Colonic mucosa (tissue), 4 donors: ENCODE measurements around the gene FBXO31. TPM values are rescaled to one million over a fixed set of nuclear protein-coding genes. Genes with fewer than 3 reads are reported as not detected.
"Not testable (repeated sequence)": the region's sequence is repeated elsewhere in the genome, so short reads cannot be mapped to it uniquely, and the experiment has no call there.

Experiments
- DNase-seq: peaks from one replicate; pipeline ENCODE4 v3.0.0-alpha.2; 2020
- H3K27ac ChIP-seq: fragments of 200-600 bp; one replicate; pipeline ENCODE4 v1.8.0; 2021
- H3K27me3 ChIP-seq: fragments of 200-600 bp; one replicate; pipeline ENCODE4 v1.8.0; 2021
- H3K36me3 ChIP-seq: fragments of 200-600 bp; one replicate; pipeline ENCODE4 v1.8.0; 2021
- H3K4me1 ChIP-seq: fragments of 200-600 bp; one replicate; pipeline ENCODE4 v1.8.0; 2021; ENCODE audit warnings: mild to moderate bottlenecking
- H3K4me3 ChIP-seq: fragments of 200-600 bp; one replicate; pipeline ENCODE4 v1.8.0; 2021
- H3K9ac ChIP-seq, 2 donors: one replicate each; pipeline ENCODE4 v1.7.0; 2013; ENCODE audit warnings: control low read depth in 2 of 2, low read depth in 2 of 2, low read length in 2 of 2
- H3K9me3 ChIP-seq: fragments of 200-600 bp; one replicate; pipeline ENCODE4 v1.8.0; 2021
- intact Hi-C: fragments of 100-400 bp; cut with DNase I; formaldehyde crosslinking; loops from one replicate; pipeline ENCODE4 v1.14.1; 2022
- total RNA-seq, 2 donors: library from RNA; stranded (reverse); fragmentation: NEBNext Ultra II Directional in 1 of 2; extraction: Animal tissue kit (Norgen Biotek cat#: 25700) in 1 of 2; gene quantifications; one replicate each; pipeline ENCODE4 v1.2.1, GENCODE V29; 2021
- TF ChIP-seq, protein P1 (sequence below): fragments of 200-600 bp; IDR thresholded peaks from one replicate; pipeline ENCODE4 v1.8.0; 2022; ENCODE audit warnings: antibody characterized with exemption, mild to moderate bottlenecking
- donor health status: healthy.
- donor health status: DM: no; HTN: no; CAD: no.
- donor health status: DM: no; HTN: no; CAD: no.

Gene FBXO31
- total RNA-seq, 2 donors from 2014 or later: 35.1 to 52.3 TPM

DNA sequence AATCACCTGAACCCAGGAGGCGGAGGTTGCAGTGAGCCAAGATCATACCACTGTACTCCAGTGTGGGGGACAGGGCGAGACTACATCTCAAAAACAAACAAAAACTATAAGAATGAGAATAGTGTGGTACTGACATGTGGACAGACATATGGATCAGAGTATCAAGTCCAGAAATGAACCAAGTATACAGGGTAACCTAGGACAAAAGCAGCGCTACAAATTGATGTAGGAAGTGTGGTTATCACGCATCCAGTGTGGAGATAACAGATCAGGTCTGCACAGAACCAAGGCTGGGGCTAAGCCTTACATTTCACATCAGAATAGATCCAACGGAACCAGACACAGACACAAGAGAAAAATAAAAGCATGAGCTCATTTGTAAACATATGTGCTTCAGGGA is 43.4 kb downstream of the FBXO31 start:
- Histone ChIP-seq H3K4me1 (no peaks in the 10 kb centered on the region), H3K9ac (no peak overlapping the region), H3K9me3 (no peaks in the 10 kb centered on the region), H3K27me3 (no peaks in the 10 kb centered on the region), H3K27ac (no peak overlapping the region), H3K4me3 (no peak overlapping the region), H3K36me3 (peaks cover 6% of the 10 kb centered on the region)
- DNase-seq: no peak
- intact Hi-C loops: no loop called here
- TF ChIP-seq, protein P1, sequence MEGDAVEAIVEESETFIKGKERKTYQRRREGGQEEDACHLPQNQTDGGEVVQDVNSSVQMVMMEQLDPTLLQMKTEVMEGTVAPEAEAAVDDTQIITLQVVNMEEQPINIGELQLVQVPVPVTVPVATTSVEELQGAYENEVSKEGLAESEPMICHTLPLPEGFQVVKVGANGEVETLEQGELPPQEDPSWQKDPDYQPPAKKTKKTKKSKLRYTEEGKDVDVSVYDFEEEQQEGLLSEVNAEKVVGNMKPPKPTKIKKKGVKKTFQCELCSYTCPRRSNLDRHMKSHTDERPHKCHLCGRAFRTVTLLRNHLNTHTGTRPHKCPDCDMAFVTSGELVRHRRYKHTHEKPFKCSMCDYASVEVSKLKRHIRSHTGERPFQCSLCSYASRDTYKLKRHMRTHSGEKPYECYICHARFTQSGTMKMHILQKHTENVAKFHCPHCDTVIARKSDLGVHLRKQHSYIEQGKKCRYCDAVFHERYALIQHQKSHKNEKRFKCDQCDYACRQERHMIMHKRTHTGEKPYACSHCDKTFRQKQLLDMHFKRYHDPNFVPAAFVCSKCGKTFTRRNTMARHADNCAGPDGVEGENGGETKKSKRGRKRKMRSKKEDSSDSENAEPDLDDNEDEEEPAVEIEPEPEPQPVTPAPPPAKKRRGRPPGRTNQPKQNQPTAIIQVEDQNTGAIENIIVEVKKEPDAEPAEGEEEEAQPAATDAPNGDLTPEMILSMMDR: no peak

GRCh38 chr16:87339724-87340105 is 43.9 kb downstream of the FBXO31 start:
- H3K27me3 ChIP-seq, intact Hi-C loops, H3K9ac ChIP-seq, H3K4me1 ChIP-seq, DNase-seq, H3K4me3 ChIP-seq, H3K27ac ChIP-seq, H3K36me3 ChIP-seq, H3K9me3 ChIP-seq: not testable (repeated sequence)

GRCh38 chr16:87339086-87339723 is 44.4 kb downstream of the FBXO31 start:
- Histone ChIP-seq H3K4me1 (no peaks in the 10 kb centered on the region), H3K9ac (no peak overlapping the region), H3K4me3 (no peak overlapping the region), H3K27ac (no peak overlapping the region), H3K9me3 (no peaks in the 10 kb centered on the region), H3K36me3 (peaks cover 6% of the 10 kb centered on the region), H3K27me3 (no peaks in the 10 kb centered on the region)
- DNase-seq: no peak
- TF ChIP-seq, protein P1: no peak
- intact Hi-C loops: no loop called here

DNA sequence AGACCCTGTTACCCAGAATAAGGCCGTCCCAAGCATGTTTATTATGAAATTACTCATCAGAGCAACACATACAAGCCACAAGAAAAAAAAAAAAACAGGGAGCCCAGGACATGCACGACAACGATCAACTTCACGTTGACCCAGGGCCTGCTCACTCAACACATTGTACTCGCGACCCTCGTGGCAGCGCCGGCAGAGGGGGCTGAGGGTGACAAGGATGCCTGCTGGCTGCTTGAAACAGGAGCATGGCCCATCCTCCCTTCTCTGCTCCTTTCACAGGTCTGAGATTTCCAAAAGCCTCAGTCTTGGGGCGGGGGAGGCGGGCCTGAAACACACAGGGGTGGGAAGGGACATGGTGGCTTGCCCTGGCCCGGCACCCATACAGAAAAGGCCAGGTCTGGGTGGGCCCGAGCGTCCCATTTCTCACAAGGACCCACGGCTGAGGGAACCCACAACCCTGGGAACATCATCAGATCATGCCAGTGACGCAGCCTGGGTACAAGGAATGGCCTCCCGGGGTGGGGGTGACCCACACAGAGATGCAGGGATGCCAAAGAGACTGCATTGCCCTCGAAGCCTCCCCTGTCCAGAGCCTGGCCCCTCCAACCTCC is 45.3 kb downstream of the FBXO31 start:
- Histone ChIP-seq H3K36me3 (peaks cover 14% of the 10 kb centered on the region), H3K9ac (no peak overlapping the region), H3K4me1 (no peaks in the 10 kb centered on the region), H3K4me3 (no peak overlapping the region), H3K27me3 (no peaks in the 10 kb centered on the region), H3K9me3 (no peaks in the 10 kb centered on the region), H3K27ac (no peak overlapping the region)
- intact Hi-C loops: no loop called here
- no peak for DNase-seq
- TF ChIP-seq, protein P1: no peak

GRCh38 chr16:87337262-87337771 is 46.3 kb downstream of the FBXO31 start:
- Histone ChIP-seq H3K27ac (no peak overlapping the region), H3K36me3 (peaks cover 10% of the 10 kb centered on the region), H3K9ac (no peak overlapping the region), H3K9me3 (no peaks in the 10 kb centered on the region), H3K27me3 (no peaks in the 10 kb centered on the region), H3K4me3 (no peak overlapping the region), H3K4me1 (no peaks in the 10 kb centered on the region)
- TF ChIP-seq, protein P1: no peak
- DNase-seq: no peak
- intact Hi-C loops: no loop called here
